ENCODE measurements around the gene AOC1.
"Not testable (repeated sequence)": the region's sequence is repeated elsewhere in the genome, so short reads cannot be mapped to it uniquely, and the experiment has no call there.

AOC1 gene

DNA sequence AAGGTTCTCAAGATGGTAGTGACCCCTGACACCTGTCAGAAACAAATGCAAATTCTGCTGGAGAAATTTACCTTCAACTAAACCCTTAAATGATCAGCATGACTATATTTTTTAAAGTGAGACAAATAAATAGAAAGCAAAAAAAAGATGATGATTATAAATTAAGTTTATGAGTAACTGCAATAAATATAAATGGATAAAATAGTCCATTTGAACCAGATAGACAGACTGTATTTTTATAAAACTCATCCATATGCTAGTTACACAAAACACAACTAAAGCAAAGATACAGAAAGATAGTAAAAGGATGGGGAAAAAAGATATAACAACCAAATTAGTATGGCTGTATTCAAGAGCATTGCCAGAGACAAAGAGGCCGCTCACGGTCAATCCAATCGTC lies 45.9 kb upstream of the AOC1 start:
- no CpG with 5 or more reads among the region's 3 CpGs for WGBS (ENCODE audit: extremely low coverage, insufficient coverage, insufficient read length)

DNA sequence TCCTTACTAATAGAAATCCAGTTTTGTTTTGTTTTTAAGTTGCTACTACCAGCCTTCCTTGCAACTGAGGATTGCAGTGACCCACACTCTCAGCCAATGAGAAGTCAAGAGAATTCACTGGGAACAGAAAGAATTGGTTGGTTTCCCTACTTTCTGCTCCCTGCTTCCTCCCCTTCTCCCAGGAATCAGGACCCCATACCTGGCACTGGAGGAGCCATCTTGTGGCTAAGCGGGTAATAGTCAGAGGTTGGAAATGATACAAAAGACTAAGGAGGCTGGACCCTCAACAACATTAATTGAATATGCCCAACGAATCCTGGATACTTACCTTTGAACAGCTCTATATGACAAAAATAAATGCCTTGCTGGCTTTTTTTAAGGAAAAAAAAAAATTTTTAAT lies 45.5 kb upstream of the AOC1 start:
- H3K27ac ChIP-seq (ENCODE audit: low read depth, low read length): no peak overlapping the region
- no peak overlapping the region for H2BK120ac ChIP-seq (ENCODE audit: insufficient read depth, low read length, poor library complexity)
- no peak overlapping the region for H2AFZ ChIP-seq (ENCODE audit: insufficient read depth, low read length, poor library complexity)
- H3K27me3 ChIP-seq (ENCODE audit: insufficient read depth, low read length): peaks cover 9% of the 10 kb centered on the region
- H3K36me3 ChIP-seq (ENCODE audit: control insufficient read depth in 1 of 2, insufficient read depth in 2 of 2, low read length in 2 of 2): no peaks in the 10 kb centered on the region
- no peak overlapping the region for H3K4me3 ChIP-seq (ENCODE audit: low read depth, low read length)
- H4K91ac ChIP-seq (ENCODE audit: low read depth, low read length): no peak overlapping the region
- peaks cover 11% of the 10 kb centered on the region for H3K9me3 ChIP-seq (ENCODE audit: insufficient read depth, low read depth, low read length)
- no CpG with 5 or more reads among the region's 2 CpGs for WGBS (ENCODE audit: extremely low coverage, insufficient coverage, insufficient read length)
- no peak overlapping the region for H3K14ac ChIP-seq (ENCODE audit: low read length)
- no peaks in the 10 kb centered on the region for H3K79me1 ChIP-seq (ENCODE audit: low read length)
- no peak overlapping the region for H2AK5ac ChIP-seq (ENCODE audit: low read length)
- H2BK5ac ChIP-seq (ENCODE audit: low read depth, low read length, poor library complexity): no peak overlapping the region
- H3K18ac ChIP-seq (ENCODE audit: low read length): no peak overlapping the region
- H3K9ac ChIP-seq (ENCODE audit: low read length): no peak overlapping the region
- H3K23ac ChIP-seq (ENCODE audit: low read length): no peak overlapping the region
- no peak overlapping the region for H3K4me2 ChIP-seq (ENCODE audit: low read length)
- no peak overlapping the region for H4K8ac ChIP-seq (ENCODE audit: low read depth, low read length)
- H3K4me1 ChIP-seq (ENCODE audit: control insufficient read depth in 1 of 2, insufficient read depth in 2 of 2, low read length in 2 of 2): no peaks in the 10 kb centered on the region
- no peak overlapping the region for H4K12ac ChIP-seq (ENCODE audit: low read depth, low read length)
- H2BK12ac ChIP-seq (ENCODE audit: low read length): no peak overlapping the region
- no peak overlapping the region for H3K4ac ChIP-seq (ENCODE audit: low read depth, low read length)
- no peak for DNase-seq
- H3K79me2 ChIP-seq (ENCODE audit: control insufficient read depth, insufficient read depth, low read length, poor library complexity): no peaks in the 10 kb centered on the region

More for the DNA sequence above, 45.9 kb upstream of the AOC1 start:
- no peak overlapping the region for H3K4me3 ChIP-seq (ENCODE audit: low read depth, low read length)
- no peak overlapping the region for H4K8ac ChIP-seq (ENCODE audit: low read depth, low read length)
- no peak for DNase-seq
- no peaks in the 10 kb centered on the region for H3K79me1 ChIP-seq (ENCODE audit: low read length)
- no peak overlapping the region for H3K23ac ChIP-seq (ENCODE audit: low read length)
- no peak overlapping the region for H2AK5ac ChIP-seq (ENCODE audit: low read length)
- no peaks in the 10 kb centered on the region for H3K4me1 ChIP-seq (ENCODE audit: control insufficient read depth in 1 of 2, insufficient read depth in 2 of 2, low read length in 2 of 2)
- H4K91ac ChIP-seq (ENCODE audit: low read depth, low read length): no peak overlapping the region
- H2BK12ac ChIP-seq (ENCODE audit: low read length): no peak overlapping the region
- no peak overlapping the region for H3K4me2 ChIP-seq (ENCODE audit: low read length)
- no peak overlapping the region for H2AFZ ChIP-seq (ENCODE audit: insufficient read depth, low read length, poor library complexity)
- no peak overlapping the region for H2BK120ac ChIP-seq (ENCODE audit: insufficient read depth, low read length, poor library complexity)
- H3K4ac ChIP-seq (ENCODE audit: low read depth, low read length): no peak overlapping the region
- H4K12ac ChIP-seq (ENCODE audit: low read depth, low read length): no peak overlapping the region
- H2BK5ac ChIP-seq (ENCODE audit: low read depth, low read length, poor library complexity): no peak overlapping the region
- H3K36me3 ChIP-seq (ENCODE audit: control insufficient read depth in 1 of 2, insufficient read depth in 2 of 2, low read length in 2 of 2): no peaks in the 10 kb centered on the region
- H3K9ac ChIP-seq (ENCODE audit: low read length): no peak overlapping the region
- no peak overlapping the region for H3K27ac ChIP-seq (ENCODE audit: low read depth, low read length)
- H3K14ac ChIP-seq (ENCODE audit: low read length): no peak overlapping the region
- H3K18ac ChIP-seq (ENCODE audit: low read length): no peak overlapping the region
- H3K79me2 ChIP-seq (ENCODE audit: control insufficient read depth, insufficient read depth, low read length, poor library complexity): no peaks in the 10 kb centered on the region
- H3K27me3 ChIP-seq (ENCODE audit: insufficient read depth, low read length): peaks cover 13% of the 10 kb centered on the region
- peaks cover 11% of the 10 kb centered on the region for H3K9me3 ChIP-seq (ENCODE audit: insufficient read depth, low read depth, low read length)

DNA sequence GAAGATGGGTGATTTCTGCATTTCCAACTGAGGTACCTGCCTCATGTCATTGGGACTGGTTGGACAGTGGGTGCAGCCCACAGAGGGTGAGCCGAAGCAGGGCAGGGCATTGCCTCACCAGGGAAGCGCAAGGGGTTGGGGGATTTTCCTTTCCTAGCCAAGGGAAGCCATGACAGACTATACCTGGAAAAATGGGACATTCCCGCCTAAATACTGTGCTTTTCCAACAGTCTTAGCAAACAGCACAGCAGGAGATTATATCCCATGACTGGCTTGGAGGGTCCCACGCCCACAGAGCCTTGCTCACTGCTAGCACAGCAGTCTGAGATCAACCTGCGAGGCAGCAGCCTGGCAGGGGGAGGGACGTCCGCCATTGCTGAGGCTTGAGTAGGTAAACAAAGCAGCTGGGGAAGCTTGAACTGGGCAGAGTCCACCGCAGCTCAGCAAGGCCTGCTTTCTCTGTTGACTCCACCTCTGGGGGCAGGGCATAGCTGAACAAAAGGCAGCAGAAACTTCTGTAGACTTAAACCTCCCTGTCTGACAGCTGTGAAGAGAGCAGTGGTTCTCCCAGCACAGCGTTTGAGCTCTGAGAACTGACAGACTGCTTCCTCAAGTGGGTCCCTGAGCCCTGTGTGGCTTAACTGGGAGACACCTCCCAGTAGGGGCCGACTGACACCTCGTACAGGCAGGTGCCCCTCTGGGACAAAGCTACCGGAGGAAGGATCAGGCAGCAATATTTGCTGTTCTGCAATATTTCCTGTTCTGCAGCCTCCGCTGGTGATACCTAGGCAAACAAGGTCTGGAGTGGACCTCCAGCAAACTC lies 44.5 kb upstream of the AOC1 start:
- no CpG with 5 or more reads among the region's 13 CpGs for WGBS (ENCODE audit: extremely low coverage, insufficient coverage, insufficient read length)
- H2AFZ ChIP-seq (ENCODE audit: insufficient read depth, low read length, poor library complexity); H4K8ac ChIP-seq (ENCODE audit: low read depth, low read length); H3K18ac ChIP-seq (ENCODE audit: low read length); H3K36me3 ChIP-seq (ENCODE audit: control insufficient read depth in 1 of 2, insufficient read depth in 2 of 2, low read length in 2 of 2); H2AK5ac ChIP-seq (ENCODE audit: low read length); H3K4me1 ChIP-seq (ENCODE audit: control insufficient read depth in 1 of 2, insufficient read depth in 2 of 2, low read length in 2 of 2); H4K91ac ChIP-seq (ENCODE audit: low read depth, low read length); H3K4ac ChIP-seq (ENCODE audit: low read depth, low read length); H4K12ac ChIP-seq (ENCODE audit: low read depth, low read length); H3K27ac ChIP-seq (ENCODE audit: low read depth, low read length); H3K4me2 ChIP-seq (ENCODE audit: low read length); H3K79me1 ChIP-seq (ENCODE audit: low read length); H2BK12ac ChIP-seq (ENCODE audit: low read length); H3K79me2 ChIP-seq (ENCODE audit: control insufficient read depth, insufficient read depth, low read length, poor library complexity); H3K9ac ChIP-seq (ENCODE audit: low read length); H3K4me3 ChIP-seq (ENCODE audit: low read depth, low read length); DNase-seq; H3K9me3 ChIP-seq (ENCODE audit: insufficient read depth, low read depth, low read length); H3K27me3 ChIP-seq (ENCODE audit: insufficient read depth, low read length); H2BK5ac ChIP-seq (ENCODE audit: low read depth, low read length, poor library complexity); H2BK120ac ChIP-seq (ENCODE audit: insufficient read depth, low read length, poor library complexity); H3K23ac ChIP-seq (ENCODE audit: low read length); H3K14ac ChIP-seq (ENCODE audit: low read length): not testable (repeated sequence)

DNA sequence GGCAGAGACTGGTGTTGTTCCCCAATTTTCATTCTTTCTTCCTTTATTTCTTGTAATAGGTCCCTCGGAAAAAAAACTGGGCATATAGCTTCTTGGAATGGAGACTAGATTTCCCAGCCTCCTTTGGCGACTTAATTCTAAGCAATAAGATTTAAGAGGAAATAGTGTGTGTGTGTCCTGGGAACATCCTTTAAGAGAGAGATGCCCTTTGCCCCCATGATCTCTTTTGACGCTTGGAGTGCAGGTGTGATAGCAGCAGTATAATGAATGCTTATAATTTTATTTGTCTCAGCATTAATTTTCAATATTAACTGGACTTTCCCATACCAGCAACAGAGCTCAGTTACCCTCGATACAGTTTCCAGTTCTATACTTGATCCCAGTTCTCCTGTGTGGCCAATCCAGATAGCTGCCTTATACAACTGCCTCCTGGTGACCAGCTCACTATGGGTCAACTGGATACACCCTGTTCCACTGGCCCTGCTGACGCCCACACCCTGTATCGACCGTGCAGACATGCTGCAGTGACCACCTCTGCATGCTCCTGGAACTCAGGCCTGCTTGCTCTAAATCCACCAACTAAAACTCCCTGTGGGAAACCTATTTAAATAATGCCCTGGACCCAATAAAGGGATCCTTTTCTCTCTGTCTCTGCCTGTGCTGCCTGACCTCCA lies 37.9 kb upstream of the AOC1 start:
- H2BK5ac ChIP-seq (ENCODE audit: low read depth, low read length, poor library complexity): no peak overlapping the region
- no peak overlapping the region for H3K4ac ChIP-seq (ENCODE audit: low read depth, low read length)
- no peak overlapping the region for H2BK120ac ChIP-seq (ENCODE audit: insufficient read depth, low read length, poor library complexity)
- DNase-seq: no peak
- no peak overlapping the region for H2AFZ ChIP-seq (ENCODE audit: insufficient read depth, low read length, poor library complexity)
- H4K91ac ChIP-seq (ENCODE audit: low read depth, low read length): no peak overlapping the region
- no peaks in the 10 kb centered on the region for H3K79me2 ChIP-seq (ENCODE audit: control insufficient read depth, insufficient read depth, low read length, poor library complexity)
- no peak overlapping the region for H3K14ac ChIP-seq (ENCODE audit: low read length)
- no peak overlapping the region for H3K18ac ChIP-seq (ENCODE audit: low read length)
- H3K27me3 ChIP-seq (ENCODE audit: insufficient read depth, low read length): no peaks in the 10 kb centered on the region
- H3K36me3 ChIP-seq (ENCODE audit: control insufficient read depth in 1 of 2, insufficient read depth in 2 of 2, low read length in 2 of 2): no peaks in the 10 kb centered on the region
- no peak overlapping the region for H3K4me3 ChIP-seq (ENCODE audit: low read depth, low read length)
- peaks cover 2% of the 10 kb centered on the region for H3K9me3 ChIP-seq (ENCODE audit: insufficient read depth, low read depth, low read length)
- H3K23ac ChIP-seq (ENCODE audit: low read length): peak overlapping the region; percentile 87
- H3K9ac ChIP-seq (ENCODE audit: low read length): no peak overlapping the region
- H2BK12ac ChIP-seq (ENCODE audit: low read length): no peak overlapping the region
- no peak overlapping the region for H3K27ac ChIP-seq (ENCODE audit: low read depth, low read length)
- no peak overlapping the region for H3K4me2 ChIP-seq (ENCODE audit: low read length)
- WGBS (ENCODE audit: extremely low coverage, insufficient coverage, insufficient read length): no CpG with 5 or more reads among the region's 7 CpGs
- H4K8ac ChIP-seq (ENCODE audit: low read depth, low read length): no peak overlapping the region
- H2AK5ac ChIP-seq (ENCODE audit: low read length): no peak overlapping the region
- no peak overlapping the region for H4K12ac ChIP-seq (ENCODE audit: low read depth, low read length)
- H3K4me1 ChIP-seq (ENCODE audit: control insufficient read depth in 1 of 2, insufficient read depth in 2 of 2, low read length in 2 of 2): no peaks in the 10 kb centered on the region
- H3K79me1 ChIP-seq (ENCODE audit: low read length): no peaks in the 10 kb centered on the region

Measured in trophoblast cell (in vitro differentiated cells and primary cell).